GM18951 (cell line): ENCODE data around the gene ADSS2.

Experiments used
- POLR2A ChIP-seq: IDR thresholded peaks from 4 replicates; pipeline ENCODE4 v1.6.1; 2011; ENCODE audit warnings: mild to moderate bottlenecking; ENCODE audit not compliant: insufficient read length, insufficient read depth; ENCODE audit errors: extremely low read depth
- in situ Hi-C: fragments of 300-500 bp; cut with MboI; formaldehyde crosslinking; loops from one replicate; pipeline ENCODE4 v1.12.0; 2022; ENCODE audit warnings: low sequenced_read_pairs, mixed read lengths, inconsistent platforms; ENCODE audit not compliant: unreplicated experiment

Gene ADSS2

DNA sequence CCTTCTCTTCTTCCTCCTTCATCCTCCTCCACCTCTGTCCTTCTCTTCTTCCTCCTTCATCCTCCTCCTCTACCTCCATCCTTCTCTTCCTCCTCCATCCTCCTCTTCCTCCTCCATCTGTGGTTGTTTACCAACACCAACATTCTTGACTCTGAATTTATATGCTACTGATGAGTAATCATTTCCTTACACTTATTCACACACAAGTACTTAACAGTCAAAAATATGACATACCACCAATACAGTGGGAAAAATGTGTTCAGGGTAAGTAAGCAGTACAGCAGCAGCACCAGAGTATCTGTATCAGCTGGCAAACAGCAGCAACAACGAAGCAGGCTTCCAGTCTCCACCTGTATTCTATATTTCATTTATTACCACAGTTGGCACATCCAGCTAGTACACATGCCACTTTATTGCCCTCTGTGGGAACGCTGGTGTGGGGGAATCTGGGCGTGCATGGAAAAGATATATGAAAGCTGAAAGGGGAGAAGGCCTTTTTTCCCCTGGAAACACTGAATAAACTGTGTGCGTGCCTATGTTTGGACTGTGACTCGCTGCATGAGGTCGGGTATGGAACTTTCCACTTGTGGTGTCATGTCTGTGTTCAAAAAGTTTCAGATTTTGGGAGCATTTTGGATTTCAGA is 16.0 kb downstream of the ADSS2 start:
- no peak for TF ChIP-seq POLR2A

DNA sequence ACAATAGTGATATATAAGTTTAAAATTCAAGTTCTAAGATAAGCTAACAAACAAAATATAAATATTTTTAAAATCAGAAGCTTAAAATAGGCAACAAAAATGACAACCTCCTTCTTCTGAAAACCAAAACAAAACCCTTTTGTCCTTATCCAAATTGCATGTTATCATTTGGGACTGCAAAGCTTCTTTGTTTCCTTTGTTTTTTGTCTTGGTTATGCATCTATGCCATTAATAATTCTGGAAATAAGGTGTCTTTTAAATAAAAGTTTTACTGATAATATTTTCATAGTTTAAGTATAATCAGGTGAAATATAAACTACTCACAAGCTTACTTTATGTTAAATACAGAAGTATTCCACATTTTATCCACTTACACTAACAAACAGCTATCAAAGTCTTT is 20.5 kb downstream of the ADSS2 start:
- in situ Hi-C loops = no loop called here
- no peak for TF ChIP-seq POLR2A

More for the DNA sequence above, 16.0 kb downstream of the ADSS2 start:
- in situ Hi-C loops = no loop called here

DNA sequence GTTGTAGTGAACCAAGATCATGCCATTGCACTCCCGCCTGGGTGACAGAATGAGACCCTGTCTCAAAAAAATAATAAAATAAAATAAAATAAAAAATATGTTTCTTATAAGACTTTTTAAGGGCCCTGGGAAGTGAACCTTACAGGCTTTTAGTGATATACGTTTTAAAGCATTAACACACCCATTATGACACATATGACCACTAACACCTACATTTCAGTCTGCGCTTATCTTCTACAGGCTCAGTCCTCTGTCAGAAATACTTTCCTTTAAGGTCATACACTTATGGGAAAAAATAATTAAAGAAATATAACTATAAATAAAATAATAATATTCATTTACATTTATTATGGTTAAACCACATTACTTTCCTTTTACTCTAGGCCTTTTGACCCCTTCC is 21.9 kb downstream of the ADSS2 start:
- in situ Hi-C loops = no loop called here
- no peak for TF ChIP-seq POLR2A

DNA sequence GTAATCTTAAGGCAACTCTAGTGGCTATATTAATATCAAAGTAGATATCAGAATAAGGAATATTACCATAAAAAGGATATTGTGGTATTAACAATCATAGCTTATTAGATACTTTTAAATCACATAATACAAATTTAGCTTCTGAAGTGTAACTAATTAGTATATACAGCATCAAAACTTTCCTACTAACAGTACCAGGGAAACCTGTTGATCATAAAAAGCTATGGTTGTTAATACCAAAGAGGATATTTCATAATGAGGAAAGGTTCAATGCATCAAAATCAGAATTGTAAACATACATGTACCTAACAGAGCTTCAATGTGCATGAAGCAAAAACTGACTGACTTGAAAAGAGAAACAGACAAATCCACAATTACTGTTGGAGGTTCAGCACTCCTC is 24.1 kb downstream of the ADSS2 start:
- no peak for TF ChIP-seq POLR2A
- in situ Hi-C loops = no loop called here

DNA sequence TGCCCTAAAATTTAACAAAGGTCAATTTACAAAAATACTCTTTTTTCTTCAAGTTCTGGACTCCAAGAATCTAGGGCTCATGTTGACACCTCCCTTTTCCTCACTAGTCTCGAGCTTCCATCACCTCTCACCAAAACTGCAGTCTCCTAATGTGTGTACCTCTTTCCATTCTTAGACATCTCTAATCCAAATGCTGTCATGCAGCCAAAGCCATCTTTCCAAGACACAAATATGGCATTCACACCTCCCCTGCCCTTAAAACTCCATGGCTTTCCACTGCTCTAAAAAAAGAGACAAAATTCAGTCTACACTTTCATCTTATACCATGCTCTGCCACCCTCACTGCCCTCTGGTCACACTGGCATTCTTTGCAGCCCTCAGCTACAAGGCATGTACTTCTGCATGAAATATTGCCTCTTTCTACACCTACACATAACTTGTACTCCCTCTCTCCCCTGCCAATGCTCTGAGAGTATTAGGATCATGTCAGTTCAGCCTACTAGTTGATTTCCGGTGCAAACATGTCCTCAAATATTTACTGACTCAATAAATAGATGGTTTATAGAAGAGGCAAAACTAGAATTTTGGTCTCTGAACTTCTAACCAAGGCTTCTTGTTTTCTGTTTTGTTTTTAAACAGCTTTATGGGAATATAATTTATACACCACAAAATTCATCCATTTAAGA is 26.9 kb downstream of the ADSS2 start:
- TF ChIP-seq POLR2A = no peak
- in situ Hi-C loops = no loop called here

DNA sequence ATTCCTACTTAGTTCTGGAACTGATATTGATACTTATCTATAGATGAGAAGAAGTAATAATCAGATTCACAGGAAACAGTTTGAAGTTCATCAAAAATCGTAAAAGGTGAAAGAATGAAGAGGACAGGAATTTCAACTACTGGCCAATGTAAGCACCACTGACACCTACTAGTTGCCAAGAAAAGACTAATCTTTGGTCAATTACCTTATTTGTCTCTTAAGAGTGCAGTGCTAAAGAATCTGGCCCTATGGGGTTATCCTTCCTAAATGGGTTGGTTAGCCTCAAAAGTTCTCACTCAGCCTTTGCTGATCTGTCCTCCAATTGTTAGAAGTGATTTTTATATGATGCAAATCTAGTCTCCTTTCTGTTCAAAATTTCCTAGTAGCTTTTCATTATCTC is 29.5 kb downstream of the ADSS2 start:
- in situ Hi-C loops = no loop called here
- TF ChIP-seq POLR2A = no peak

DNA sequence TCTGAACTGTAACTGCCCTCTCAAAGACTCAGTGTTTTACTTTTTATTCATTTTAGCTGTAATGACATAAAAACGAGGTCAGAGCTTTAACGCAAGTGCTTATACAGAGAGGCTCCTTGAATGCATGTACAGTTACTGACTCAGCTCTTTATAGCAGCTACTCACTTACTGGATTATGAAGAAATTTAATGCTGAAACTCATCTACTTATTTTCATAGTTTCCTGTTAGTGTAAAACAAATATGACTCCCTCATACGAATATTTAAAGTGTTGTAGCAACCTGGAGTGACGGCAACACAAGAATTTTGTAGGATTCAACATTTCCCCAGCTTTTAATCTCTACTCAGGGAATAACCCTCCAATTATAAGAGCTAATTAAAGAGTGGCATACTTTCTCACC is 32.7 kb downstream of the ADSS2 start:
- in situ Hi-C loops = no loop called here
- TF ChIP-seq POLR2A = no peak

DNA sequence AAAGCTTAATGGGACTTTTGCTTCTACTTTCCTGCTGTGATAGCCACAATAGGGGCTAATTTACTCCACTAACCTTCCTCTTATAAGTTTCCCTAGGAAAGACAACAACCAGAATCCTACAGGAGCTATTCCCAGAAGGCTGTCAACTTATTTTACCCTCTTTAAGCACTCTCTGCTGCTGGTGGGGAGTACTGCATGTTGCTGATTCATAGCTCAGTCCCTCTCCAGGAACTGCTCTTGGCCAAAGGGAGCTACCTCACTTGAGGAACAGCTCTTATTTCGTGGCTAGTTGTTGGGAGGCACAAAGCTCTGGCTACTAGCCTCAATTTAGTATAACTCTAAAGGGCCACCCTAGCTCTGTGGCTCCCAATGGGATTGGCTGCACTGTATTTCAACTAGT is 37.2 kb downstream of the ADSS2 start:
- in situ Hi-C loops = no loop called here
- TF ChIP-seq POLR2A = no peak

DNA sequence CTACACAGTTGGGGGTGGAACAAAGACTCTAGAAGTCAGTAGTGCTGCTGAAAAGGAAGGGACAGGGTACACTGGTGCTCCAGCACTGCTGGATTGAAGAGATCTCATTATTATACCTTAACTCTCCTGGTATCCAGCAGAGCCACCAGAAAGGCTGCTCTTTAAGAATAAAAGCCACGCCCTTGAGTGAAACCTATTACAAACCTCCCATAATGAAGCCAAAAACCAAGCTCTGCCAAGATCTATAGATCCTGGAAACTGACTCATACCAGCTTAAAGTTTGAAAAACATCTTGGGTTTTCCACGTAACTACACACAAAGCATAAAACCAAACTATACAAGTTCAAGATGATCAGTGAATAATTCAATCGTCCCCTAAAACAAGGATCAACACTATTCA is 38.0 kb downstream of the ADSS2 start:
- in situ Hi-C loops = no loop called here
- no peak for TF ChIP-seq POLR2A

DNA sequence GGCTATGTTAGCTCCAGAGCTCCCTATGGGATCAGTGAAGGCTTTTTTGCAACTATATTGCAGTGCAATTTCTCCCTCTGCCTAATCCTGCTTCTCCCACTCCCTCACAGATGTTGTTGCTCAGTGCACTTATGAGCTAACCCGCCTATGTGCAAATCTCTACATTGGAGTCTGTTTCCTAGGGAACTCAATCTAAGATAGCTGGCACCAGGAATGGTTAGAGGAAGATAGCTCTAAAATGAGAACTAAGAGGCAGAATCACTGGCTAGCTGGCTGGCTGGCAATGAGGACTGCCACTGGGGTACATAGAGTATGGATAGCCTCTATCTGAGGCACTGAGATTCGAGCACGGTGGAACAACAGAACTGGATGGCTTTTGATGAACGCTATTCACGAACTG is 39.5 kb downstream of the ADSS2 start:
- TF ChIP-seq POLR2A = no peak
- in situ Hi-C loops = no loop called here

DNA sequence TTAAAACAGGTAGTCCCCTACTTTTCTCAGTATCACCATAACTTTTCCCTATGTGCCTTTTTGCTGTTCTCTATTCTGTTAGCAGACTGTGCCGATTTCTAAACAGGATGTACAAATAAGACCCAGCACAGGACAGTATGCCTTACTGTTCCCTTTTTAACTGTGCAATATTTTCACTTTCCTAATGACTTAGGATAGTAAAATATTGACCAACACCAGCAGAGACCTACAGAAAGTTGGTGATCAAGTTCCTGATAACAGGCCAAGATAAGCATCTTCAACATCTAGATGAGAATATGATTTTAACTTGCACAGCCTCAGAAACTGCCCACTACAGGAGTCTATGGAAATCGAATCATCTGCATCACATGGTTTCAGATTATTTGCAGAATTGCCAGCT is 42.0 kb downstream of the ADSS2 start:
- no peak for TF ChIP-seq POLR2A
- in situ Hi-C loops = no loop called here

DNA sequence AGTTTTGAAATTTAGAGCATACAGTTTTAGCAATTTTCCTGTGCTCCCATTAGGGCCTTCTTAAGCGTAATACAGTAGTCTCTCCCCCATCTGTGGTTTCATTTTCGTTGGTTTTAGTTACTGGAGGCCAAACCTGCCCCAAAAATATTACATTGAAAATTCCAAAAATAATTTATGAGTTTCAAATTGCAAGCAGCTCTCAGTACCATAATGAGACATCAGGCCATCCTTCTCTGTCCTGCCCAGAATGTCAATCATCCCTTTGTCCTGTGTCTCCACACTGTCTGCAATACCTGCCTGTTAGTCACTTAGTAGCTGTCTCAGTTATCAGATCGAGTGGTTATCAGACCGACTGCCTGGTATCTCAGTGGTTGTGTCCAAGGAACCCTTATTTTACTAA is 45.4 kb downstream of the ADSS2 start:
- no peak for TF ChIP-seq POLR2A
- in situ Hi-C loops = no loop called here

DNA sequence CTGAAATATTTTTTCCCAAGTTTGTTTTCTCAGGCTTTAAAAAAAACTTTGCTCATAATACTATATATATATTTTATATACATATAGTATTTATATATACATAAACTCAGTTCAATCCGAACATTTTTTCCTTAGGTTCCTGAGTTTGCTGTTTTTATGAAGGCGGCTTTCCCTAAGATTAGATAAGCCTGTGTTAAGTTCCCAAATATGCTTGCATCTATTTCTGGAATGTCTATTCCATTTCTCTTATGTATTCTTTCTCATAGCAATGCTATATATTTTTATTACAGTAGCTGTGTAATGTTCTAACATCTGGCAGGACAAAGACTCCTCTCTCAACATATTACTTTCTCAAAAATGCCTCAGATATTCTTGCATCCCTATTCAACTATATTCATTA is 45.9 kb downstream of the ADSS2 start:
- TF ChIP-seq POLR2A = no peak
- in situ Hi-C loops = no loop called here

DNA sequence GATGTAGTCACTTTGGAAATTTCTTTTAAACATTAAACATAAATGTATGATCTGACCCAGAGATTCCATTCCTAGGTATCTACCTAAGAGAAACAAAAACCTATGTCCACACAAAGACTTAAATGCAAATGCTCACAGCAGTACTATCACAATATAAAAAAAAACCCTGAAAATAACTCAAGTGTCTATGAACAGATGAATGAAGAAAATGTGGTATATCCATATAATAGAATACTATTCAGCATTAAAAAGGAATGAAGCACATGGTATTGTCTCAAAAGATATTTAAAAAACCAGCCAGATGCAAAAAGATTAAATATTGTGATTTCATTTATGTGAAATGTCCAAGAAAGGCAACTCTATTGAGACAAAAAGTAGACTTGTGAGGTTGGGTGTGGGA is 48.3 kb downstream of the ADSS2 start:
- TF ChIP-seq POLR2A = no peak
- in situ Hi-C loops = no loop called here
